ENCODE measurements around the gene DGKG.

Gene DGKG

DNA sequence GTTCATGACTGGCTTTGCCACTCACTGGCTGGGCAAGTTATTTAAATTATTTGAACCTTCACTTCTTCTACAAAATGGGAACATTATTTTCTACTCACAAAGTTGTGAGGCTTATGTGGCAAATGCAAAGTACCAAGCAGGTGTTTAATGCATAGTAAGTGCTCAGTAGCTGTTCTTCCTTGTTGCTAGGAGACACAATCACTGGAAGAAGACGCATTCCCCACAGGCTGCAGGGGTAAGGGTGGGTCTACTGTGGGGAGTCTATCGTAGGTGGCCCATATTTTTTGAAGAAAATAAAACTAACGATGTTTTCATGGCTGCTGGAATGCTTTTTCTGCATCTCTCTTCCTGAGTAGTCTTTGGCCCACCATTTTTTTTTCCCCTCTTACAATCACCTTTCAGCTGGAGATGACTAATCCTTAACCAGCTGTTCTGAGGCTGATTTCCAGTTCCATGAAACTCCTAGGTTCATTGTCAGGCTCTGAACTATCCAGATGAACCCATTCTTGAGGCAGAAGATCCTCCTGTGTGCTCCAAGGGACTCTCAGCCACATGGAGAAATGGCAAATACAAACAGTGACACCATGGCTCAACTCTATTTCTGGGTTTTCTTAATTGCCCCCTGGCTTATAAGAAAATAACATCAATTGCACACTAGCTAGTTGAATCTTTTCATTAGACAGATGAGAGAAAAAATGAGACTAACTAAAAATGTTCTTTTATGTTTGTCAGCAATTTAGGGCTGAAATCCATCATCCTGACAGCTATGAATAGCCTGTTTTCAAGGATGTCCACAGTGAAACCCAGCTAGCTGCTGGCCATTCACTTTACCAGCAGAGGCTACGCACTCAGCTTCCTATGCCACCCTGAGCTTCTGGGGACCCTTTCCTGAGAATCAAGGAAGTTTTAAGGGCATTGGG, 144.9 kb downstream of the DGKG start:
- H3K9me3 ChIP-seq (ENCODE audit: insufficient read depth, low read depth, low read length) = no peaks in the 10 kb centered on the region
- H3K27me3 ChIP-seq (ENCODE audit: insufficient read depth, low read length, poor library complexity, severe bottlenecking) = no peaks in the 10 kb centered on the region
- H4K20me1 ChIP-seq (ENCODE audit: insufficient read depth, low read length, poor library complexity, severe bottlenecking) = no peaks in the 10 kb centered on the region
- peaks cover 16% of the 10 kb centered on the region for H3K4me1 ChIP-seq (ENCODE audit: insufficient read depth, low read length, poor library complexity, severe bottlenecking)
- no peaks in the 10 kb centered on the region for H3F3A ChIP-seq (ENCODE audit: low read depth)
- no peak overlapping the region for H3K4me3 ChIP-seq (ENCODE audit: low read length, poor library complexity, severe bottlenecking)
- TF ChIP-seq, protein P1, sequence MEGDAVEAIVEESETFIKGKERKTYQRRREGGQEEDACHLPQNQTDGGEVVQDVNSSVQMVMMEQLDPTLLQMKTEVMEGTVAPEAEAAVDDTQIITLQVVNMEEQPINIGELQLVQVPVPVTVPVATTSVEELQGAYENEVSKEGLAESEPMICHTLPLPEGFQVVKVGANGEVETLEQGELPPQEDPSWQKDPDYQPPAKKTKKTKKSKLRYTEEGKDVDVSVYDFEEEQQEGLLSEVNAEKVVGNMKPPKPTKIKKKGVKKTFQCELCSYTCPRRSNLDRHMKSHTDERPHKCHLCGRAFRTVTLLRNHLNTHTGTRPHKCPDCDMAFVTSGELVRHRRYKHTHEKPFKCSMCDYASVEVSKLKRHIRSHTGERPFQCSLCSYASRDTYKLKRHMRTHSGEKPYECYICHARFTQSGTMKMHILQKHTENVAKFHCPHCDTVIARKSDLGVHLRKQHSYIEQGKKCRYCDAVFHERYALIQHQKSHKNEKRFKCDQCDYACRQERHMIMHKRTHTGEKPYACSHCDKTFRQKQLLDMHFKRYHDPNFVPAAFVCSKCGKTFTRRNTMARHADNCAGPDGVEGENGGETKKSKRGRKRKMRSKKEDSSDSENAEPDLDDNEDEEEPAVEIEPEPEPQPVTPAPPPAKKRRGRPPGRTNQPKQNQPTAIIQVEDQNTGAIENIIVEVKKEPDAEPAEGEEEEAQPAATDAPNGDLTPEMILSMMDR (conservative IDR thresholded peaks at IDR 0.05; ENCODE audit: low read length) = no peak
- TF ChIP-seq EZH2phosphoT487 (IDR thresholded peaks at IDR 0.05; ENCODE audit: borderline replicate concordance) = no peak
- no peaks in the 10 kb centered on the region for H3K9me2 ChIP-seq (replicated peaks; ENCODE audit: low read depth, low read length)
- H3K36me3 ChIP-seq (ENCODE audit: insufficient read depth, low read length) = no peaks in the 10 kb centered on the region
- H3K9ac ChIP-seq (ENCODE audit: low read depth, low read length, poor library complexity, severe bottlenecking) = no peak overlapping the region
- peak overlapping the region; percentile 38 for H3K4me2 ChIP-seq (ENCODE audit: low read depth, low read length, poor library complexity, severe bottlenecking)
- no peak overlapping the region for H2AFZ ChIP-seq (ENCODE audit: low read length)
- no peaks in the 10 kb centered on the region for H3K79me2 ChIP-seq (ENCODE audit: insufficient read depth, low read length)

DNA sequence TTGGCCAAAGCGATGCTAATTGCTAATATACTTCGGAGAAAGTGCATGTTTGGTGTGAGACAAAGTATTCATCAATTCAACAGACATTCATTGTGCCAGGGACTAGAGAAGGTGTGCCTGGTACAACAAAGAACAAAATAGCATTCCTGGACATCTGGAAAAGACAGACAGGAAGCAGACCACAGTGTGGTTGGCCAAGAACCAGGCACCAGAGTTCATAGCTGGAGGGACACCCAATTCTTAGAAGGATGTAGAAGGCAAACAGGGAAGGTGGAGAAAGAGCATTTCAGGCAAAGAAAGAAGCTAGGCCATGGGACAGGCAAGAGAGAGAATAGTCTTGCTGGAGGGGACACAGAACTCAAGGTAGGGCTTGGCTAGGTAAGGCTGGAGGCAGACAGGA, 147.4 kb downstream of the DGKG start:
- Histone ChIP-seq H4K20me1 (ENCODE audit: insufficient read depth, low read length, poor library complexity, severe bottlenecking) (no peaks in the 10 kb centered on the region), H3K9ac (ENCODE audit: low read depth, low read length, poor library complexity, severe bottlenecking) (no peak overlapping the region), H3K4me2 (ENCODE audit: low read depth, low read length, poor library complexity, severe bottlenecking) (no peak overlapping the region), H3K9me2 (replicated peaks; ENCODE audit: low read depth, low read length) (no peaks in the 10 kb centered on the region), H3K27me3 (ENCODE audit: insufficient read depth, low read length, poor library complexity, severe bottlenecking) (no peaks in the 10 kb centered on the region), H3K79me2 (ENCODE audit: insufficient read depth, low read length) (no peaks in the 10 kb centered on the region), H2AFZ (ENCODE audit: low read length) (no peak overlapping the region), H3K9me3 (ENCODE audit: insufficient read depth, low read depth, low read length) (no peaks in the 10 kb centered on the region), H3K4me1 (ENCODE audit: insufficient read depth, low read length, poor library complexity, severe bottlenecking) (peaks cover 31% of the 10 kb centered on the region), H3F3A (ENCODE audit: low read depth) (no peaks in the 10 kb centered on the region), H3K36me3 (ENCODE audit: insufficient read depth, low read length) (no peaks in the 10 kb centered on the region), H3K4me3 (ENCODE audit: low read length, poor library complexity, severe bottlenecking) (no peak overlapping the region)
- TF ChIP-seq, protein P1 (conservative IDR thresholded peaks at IDR 0.05; ENCODE audit: low read length) = no peak
- no peak for TF ChIP-seq EZH2phosphoT487 (IDR thresholded peaks at IDR 0.05; ENCODE audit: borderline replicate concordance)

DNA sequence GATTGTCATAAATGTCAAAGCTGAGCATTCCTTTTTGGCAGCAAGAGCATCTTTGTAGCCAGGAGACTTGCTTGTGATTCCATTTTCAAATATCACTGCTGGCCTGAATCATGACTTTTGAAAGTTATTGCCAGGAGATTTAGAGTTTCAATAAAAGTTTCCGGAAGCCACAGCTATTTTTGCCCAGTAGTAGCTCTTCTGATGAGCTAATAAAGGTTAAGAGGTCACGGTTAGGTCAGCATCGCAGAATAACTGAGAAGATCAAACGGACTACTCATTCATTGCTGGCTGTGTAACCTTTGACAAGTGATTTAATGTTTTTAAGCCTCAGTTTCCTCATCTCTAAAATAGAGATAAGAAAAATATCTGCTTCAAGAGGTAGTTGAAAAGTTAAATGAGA, 148.1 kb downstream of the DGKG start:
- H3K9me3 ChIP-seq (ENCODE audit: insufficient read depth, low read depth, low read length) = no peaks in the 10 kb centered on the region
- H3K36me3 ChIP-seq (ENCODE audit: insufficient read depth, low read length) = no peaks in the 10 kb centered on the region
- H3K9ac ChIP-seq (ENCODE audit: low read depth, low read length, poor library complexity, severe bottlenecking) = no peak overlapping the region
- H3K79me2 ChIP-seq (ENCODE audit: insufficient read depth, low read length) = no peaks in the 10 kb centered on the region
- H2AFZ ChIP-seq (ENCODE audit: low read length) = no peak overlapping the region
- H3F3A ChIP-seq (ENCODE audit: low read depth) = no peaks in the 10 kb centered on the region
- H3K27me3 ChIP-seq (ENCODE audit: insufficient read depth, low read length, poor library complexity, severe bottlenecking) = no peaks in the 10 kb centered on the region
- TF ChIP-seq, protein P1 (conservative IDR thresholded peaks at IDR 0.05; ENCODE audit: low read length) = no peak
- TF ChIP-seq EZH2phosphoT487 (IDR thresholded peaks at IDR 0.05; ENCODE audit: borderline replicate concordance) = no peak
- no peaks in the 10 kb centered on the region for H3K9me2 ChIP-seq (replicated peaks; ENCODE audit: low read depth, low read length)
- no peak overlapping the region for H3K4me3 ChIP-seq (ENCODE audit: low read length, poor library complexity, severe bottlenecking)
- no peaks in the 10 kb centered on the region for H4K20me1 ChIP-seq (ENCODE audit: insufficient read depth, low read length, poor library complexity, severe bottlenecking)
- peaks cover 36% of the 10 kb centered on the region for H3K4me1 ChIP-seq (ENCODE audit: insufficient read depth, low read length, poor library complexity, severe bottlenecking)
- no peak overlapping the region for H3K4me2 ChIP-seq (ENCODE audit: low read depth, low read length, poor library complexity, severe bottlenecking)
